HG03039 (cell line): Measurements from ENCODE around the gene ZNF326.

Source experiments
- ATAC-seq: cut with Tn5 transposase; IDR thresholded peaks from one replicate; pipeline ENCODE4 v1.9.1; 2021; ENCODE audit warnings: mild to moderate bottlenecking, moderate library complexity; ENCODE audit not compliant: unreplicated experiment

The ZNF326 gene

DNA sequence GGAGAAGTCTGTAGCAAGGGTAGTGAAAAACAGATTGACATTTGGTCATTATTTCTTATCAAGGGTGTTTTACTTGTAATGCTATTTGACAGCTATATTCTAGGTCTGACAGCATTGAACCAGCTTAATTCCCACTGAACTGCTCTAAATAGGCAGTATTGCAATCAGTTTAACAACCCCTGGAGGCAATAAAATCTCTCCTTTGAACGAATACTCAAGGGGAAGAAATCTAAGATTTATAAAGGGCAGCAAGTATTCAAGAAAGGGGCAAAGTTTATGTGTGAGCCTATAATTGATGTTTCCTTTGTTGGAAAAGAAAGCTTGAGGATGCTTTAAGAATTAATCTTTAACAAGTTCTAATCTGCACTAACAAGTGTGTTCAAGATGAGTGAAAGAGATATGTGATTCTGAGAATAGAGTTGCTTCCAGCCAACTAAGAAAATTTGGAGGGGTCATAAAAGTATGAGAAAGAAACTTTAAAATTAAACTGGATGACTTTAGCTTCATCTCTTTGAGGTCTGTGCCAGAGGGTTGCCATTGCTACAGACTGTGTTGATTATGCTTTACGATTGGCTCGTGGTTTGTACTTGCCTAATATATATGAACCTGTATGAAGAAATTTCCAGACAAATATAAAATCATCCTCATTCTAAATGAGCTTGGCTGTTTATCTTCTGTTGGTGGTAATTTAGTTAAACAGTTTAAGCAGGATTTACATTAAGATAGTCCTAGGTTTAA is 72.5 kb downstream of the ZNF326 start:
- no peak for ATAC-seq

DNA sequence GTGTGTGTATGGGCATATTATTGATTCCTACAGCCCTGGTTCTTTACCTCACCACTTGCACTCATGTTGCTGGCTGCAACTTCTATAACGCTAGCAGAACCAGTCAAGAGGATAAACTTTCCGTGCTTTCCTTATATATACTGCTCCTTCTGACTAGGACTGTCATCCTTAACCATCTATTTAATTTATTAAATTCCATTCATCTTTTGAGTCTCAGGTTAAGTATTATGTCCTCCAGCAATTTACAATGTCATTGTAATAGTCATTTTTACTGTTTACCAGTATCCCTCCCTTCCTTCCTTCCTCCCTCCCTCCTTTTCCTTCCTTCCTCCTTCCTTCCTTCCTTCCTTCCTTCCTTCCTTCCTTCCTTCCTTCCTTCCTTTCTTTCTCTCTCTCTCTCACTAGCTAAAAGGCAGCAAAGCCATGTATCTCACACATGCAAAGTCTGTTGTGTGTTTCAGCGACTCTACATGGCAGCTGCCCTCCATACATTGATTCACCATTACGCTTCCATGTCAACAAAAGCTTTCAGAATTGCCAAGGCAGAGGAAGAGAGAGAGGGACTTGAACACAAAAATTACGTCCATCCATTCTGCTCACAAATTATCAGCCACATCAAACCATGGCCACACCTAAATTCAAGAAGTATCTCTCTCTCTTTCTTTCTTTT is 73.8 kb downstream of the ZNF326 start:
- no peak for ATAC-seq

DNA sequence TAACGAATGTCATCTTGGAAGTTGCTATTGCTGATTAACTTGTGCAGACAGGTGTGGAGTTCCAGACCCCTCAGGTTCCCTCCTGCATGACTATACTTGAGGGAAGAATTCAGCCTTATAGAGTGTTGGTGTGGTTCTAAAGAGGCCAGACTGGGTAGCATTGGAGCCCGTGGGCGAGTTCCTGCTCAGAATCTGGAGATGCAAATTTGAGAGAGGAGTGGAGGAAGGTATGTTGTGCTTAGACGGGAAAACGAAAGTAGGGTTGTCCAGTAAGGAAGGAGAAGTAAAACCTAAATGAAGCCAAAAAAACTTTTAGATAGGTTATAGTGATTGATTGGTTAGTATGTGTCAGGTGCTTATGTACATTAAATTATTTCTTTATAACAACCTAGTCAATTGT is 79.2 kb downstream of the ZNF326 start:
- ATAC-seq, result peak; percentile 54

DNA sequence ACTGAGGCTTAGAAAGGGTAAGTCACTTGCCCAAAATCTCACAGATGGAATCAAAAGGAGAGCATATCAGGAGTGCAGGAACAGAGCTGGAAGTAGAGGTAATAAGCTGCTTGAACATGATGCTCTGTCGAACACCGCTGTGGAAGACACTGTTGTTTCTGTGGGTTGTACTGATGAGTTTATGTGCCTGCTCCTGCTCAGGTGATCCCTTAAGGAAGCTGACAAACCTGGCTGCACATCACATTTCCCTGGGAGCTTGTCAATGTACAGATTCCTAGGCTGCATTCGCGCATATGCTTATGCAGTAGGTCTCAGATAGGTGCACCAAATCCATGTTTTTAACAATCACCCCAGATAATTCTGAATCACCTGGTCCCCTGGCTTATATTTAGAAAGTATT is 79.7 kb downstream of the ZNF326 start:
- ATAC-seq, result no peak

DNA sequence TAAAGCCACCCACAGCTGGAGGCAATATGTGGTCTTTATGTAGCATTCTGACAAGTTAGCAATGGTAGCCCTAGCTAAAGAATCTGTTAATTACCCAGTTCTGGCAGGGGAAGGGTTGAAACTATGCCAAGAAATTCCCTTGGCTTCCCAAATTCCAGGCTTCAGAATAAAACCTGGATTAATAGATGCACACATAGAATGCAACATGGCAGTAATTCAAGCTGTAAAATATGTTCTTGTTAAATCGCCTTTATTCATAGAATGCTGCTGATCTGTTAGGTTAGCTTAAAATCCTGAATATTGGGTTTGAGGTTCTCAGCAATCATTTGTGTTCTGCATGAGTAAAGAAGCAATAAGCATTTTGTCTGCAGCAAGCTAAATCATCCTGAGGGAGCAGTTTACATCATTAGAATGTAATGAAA is 80.1 kb downstream of the ZNF326 start:
- ATAC-seq, result no peak

DNA sequence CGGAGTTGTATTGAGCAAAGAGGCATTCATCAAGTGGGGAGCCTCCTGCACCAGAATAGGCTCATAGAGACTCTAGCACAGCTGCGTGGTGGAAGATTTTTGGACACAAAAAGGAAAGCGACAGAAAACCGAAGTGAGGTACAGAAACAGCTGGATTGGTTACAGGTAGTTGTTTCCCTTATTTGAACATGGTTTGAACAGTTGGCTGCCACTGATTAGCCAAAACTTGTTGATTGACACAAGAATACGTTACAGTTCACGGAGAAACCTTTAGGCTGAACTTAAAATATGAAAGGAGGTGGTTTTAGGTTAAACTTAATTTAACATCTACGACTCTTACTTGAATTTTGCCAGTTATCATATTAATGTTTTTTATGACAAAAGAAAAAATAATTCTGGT is 89.1 kb downstream of the ZNF326 start:
- ATAC-seq, result no peak
